Progenitor cell of endocrine pancreas (in vitro differentiated cells): ENCODE results near the gene TCOF1. TPM values are rescaled to one million over a fixed set of nuclear protein-coding genes. Genes with fewer than 3 reads are reported as not detected.
A peak's percentile ranks its signal among the peaks of the same experiment; 100 is the strongest.

ENCODE experiments used
- DNase-seq: peaks from one replicate; pipeline ENCODE4 v3.0.0; 2021; ENCODE audit warnings: low spot score; ENCODE audit not compliant: unreplicated experiment
- H3K27ac Mint-ChIP-seq: 2 replicates; pipeline ENCODE4 v1.8.0; 2021; ENCODE audit warnings: mild to moderate bottlenecking, moderate library complexity, mixed read lengths
- H3K27me3 Mint-ChIP-seq: 2 replicates; pipeline ENCODE4 v1.8.0; 2021; ENCODE audit warnings: mixed read lengths
- H3K36me3 Mint-ChIP-seq: 2 replicates; pipeline ENCODE4 v1.8.0; 2022; ENCODE audit warnings: mixed read lengths; ENCODE audit not compliant: insufficient read depth
- H3K4me1 Mint-ChIP-seq: 2 replicates; pipeline ENCODE4 v1.8.0; 2021; ENCODE audit warnings: low read depth, mixed read lengths
- H3K4me3 Mint-ChIP-seq: 2 replicates; pipeline ENCODE4 v1.8.0; 2021; ENCODE audit warnings: low read depth, mild to moderate bottlenecking, moderate library complexity, mixed read lengths
- H3K9me3 Mint-ChIP-seq: 2 replicates; pipeline ENCODE4 v1.8.0; 2021; ENCODE audit warnings: low read depth, mixed read lengths
- total RNA-seq: library from RNA; stranded (reverse); gene quantifications from 2 replicates; pipeline ENCODE4 v1.2.1, GENCODE V29; 2021
- TF ChIP-seq, protein P1 (sequence below): fragments of 200-600 bp; sonication (generic); IDR thresholded peaks from one replicate; pipeline ENCODE4 v1.5.0; 2021; ENCODE audit warnings: antibody characterized with exemption, mild to moderate bottlenecking; ENCODE audit not compliant: unreplicated experiment

TCOF1 gene
- total RNA-seq, 1 donor from 2014 or later = 58.9 TPM

DNA sequence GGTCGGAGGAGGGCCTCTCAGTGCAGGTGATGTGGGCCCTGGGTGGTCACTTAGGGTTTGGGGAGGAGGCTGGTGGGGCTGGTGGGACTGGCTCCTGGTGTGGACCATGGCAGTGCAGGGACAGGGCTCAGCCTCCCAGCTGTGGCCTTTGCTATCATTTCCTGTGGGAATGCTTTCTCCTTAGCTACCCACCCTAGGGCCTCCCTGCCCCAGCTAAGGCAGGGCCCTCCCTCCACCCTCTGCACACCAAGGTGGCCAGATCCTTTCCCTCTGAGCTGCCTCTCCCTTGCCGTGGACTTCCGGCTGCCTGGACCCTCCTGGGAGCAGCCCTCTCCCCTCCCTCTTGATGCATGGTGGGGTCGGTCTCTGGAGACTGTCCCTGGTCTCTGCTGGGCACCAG is 32.1 kb upstream of the TCOF1 start:
- no peak overlapping the region for H3K27ac Mint-ChIP-seq
- TF ChIP-seq, protein P1, sequence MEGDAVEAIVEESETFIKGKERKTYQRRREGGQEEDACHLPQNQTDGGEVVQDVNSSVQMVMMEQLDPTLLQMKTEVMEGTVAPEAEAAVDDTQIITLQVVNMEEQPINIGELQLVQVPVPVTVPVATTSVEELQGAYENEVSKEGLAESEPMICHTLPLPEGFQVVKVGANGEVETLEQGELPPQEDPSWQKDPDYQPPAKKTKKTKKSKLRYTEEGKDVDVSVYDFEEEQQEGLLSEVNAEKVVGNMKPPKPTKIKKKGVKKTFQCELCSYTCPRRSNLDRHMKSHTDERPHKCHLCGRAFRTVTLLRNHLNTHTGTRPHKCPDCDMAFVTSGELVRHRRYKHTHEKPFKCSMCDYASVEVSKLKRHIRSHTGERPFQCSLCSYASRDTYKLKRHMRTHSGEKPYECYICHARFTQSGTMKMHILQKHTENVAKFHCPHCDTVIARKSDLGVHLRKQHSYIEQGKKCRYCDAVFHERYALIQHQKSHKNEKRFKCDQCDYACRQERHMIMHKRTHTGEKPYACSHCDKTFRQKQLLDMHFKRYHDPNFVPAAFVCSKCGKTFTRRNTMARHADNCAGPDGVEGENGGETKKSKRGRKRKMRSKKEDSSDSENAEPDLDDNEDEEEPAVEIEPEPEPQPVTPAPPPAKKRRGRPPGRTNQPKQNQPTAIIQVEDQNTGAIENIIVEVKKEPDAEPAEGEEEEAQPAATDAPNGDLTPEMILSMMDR = no peak
- no peaks in the 10 kb centered on the region for H3K36me3 Mint-ChIP-seq
- H3K4me3 Mint-ChIP-seq = no peak overlapping the region
- H3K4me1 Mint-ChIP-seq = peaks cover 13% of the 10 kb centered on the region
- no peak for DNase-seq
- peaks cover 8% of the 10 kb centered on the region for H3K27me3 Mint-ChIP-seq
- no peaks in the 10 kb centered on the region for H3K9me3 Mint-ChIP-seq

DNA sequence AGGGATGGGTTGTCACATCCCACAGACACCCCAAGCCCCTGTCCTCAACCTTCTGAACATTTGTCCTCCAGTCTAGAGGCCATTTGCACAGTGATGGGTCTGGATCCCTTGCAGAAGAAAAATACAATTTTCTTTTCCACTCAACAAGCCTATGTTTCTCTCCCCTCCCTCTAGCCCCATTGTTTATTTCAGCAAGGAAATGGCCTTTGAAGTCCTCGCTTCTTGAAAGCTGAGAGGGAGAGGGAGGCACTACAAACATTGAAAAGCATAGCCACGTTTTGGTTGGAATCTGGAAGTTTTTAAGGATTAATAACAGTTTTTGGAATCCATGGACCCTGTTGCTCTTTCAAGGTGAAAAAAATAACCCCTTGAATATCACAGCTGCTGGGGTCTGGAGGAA is 30.8 kb upstream of the TCOF1 start:
- DNase-seq = no peak
- H3K36me3 Mint-ChIP-seq = no peaks in the 10 kb centered on the region
- no peak overlapping the region for H3K27ac Mint-ChIP-seq

DNA sequence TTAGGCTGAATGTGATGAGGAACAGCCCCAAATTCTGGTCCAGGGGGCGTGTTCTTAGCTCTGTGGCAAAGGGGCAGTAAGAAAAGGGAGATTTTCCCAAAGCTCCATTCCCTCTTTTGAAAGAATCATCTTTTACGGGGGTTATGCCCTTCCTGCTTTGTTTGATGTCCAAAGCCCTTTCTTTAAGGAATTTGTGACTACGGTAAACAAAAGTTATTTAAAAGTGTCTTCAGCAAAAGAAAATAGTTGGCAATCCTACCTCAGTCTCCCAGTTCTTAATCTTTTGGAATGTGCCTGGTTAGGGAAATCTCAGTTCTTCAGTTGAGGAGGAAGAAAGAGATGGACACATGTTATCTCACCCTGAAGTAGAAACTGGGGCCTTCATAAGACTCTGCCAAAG is 30.4 kb upstream of the TCOF1 start:
- Mint-ChIP-seq H3K27ac (no peak overlapping the region), H3K4me3 (no peak overlapping the region), H3K4me1 (peaks cover 13% of the 10 kb centered on the region), H3K36me3 (no peaks in the 10 kb centered on the region), H3K9me3 (no peaks in the 10 kb centered on the region), H3K27me3 (peaks cover 8% of the 10 kb centered on the region)
- no peak for DNase-seq
- TF ChIP-seq, protein P1 = no peak

More for the DNA sequence above, 30.8 kb upstream of the TCOF1 start:
- Mint-ChIP-seq H3K27me3 (peaks cover 8% of the 10 kb centered on the region), H3K4me3 (no peak overlapping the region), H3K4me1 (peaks cover 13% of the 10 kb centered on the region), H3K9me3 (no peaks in the 10 kb centered on the region)
- TF ChIP-seq, protein P1 = no peak

DNA sequence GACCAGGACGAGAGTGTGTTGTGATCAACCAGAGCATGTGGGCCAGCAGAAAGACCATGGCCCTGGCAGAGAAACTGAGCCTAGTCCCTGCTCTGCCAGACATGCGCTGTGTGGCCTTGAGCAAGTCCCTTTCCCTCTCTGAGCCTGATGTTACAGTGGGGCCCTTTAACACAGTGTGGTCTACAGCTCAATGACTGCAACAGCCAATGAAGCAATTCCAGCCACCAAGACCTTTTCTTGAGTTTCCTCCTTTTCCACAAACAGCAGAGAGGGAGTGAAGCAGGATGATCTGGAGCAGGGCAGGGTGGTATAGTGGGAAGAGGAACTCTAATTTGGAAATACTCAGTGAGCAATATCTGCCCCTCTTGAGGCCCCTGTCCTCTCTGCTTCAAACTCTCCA is 29.0 kb upstream of the TCOF1 start:
- TF ChIP-seq, protein P1 = no peak
- Mint-ChIP-seq H3K4me1 (peaks cover 13% of the 10 kb centered on the region), H3K27me3 (peaks cover 8% of the 10 kb centered on the region)

DNA sequence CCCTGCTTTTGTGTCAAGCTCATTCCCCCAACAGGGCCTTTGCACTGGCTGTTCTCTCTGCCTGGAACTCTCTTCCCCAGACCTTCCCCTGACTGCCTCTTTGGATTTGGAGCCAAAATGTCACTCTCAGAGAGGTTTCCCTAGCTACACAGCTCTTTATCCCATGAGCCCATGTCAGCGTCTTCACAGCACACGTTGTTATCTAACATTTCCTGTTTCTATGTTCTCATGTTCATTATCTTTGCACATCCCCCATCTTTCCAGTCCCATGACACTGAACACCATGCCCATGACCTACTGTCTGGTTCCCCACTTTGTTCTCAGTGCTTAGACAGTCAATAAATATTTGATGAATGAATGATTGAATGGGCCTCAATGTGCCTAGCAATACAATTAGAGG is 28.5 kb upstream of the TCOF1 start:
- Mint-ChIP-seq H3K27me3 (peaks cover 8% of the 10 kb centered on the region), H3K36me3 (no peaks in the 10 kb centered on the region), H3K4me1 (peaks cover 13% of the 10 kb centered on the region), H3K4me3 (no peak overlapping the region), H3K9me3 (no peaks in the 10 kb centered on the region), H3K27ac (peak overlapping the region; percentile 42)
- DNase-seq = no peak
- TF ChIP-seq, protein P1 = no peak

More for the DNA sequence above, 29.0 kb upstream of the TCOF1 start:
- no peak for DNase-seq
- no peaks in the 10 kb centered on the region for H3K9me3 Mint-ChIP-seq
- no peak overlapping the region for H3K27ac Mint-ChIP-seq
- H3K4me3 Mint-ChIP-seq = no peak overlapping the region
- no peaks in the 10 kb centered on the region for H3K36me3 Mint-ChIP-seq
